GF-D8 (cell line): ENCODE measurements around the gene XYLT1.

ENCODE experiments used
- DNase-seq: peaks from one replicate; lab custom pipeline; 2025; lab: John Stamatoyannopoulos, UW

The XYLT1 gene

GRCh38 chr16:17098685-17099084 is 372.1 kb downstream of the XYLT1 start:
- DNase-seq = no peak

- DNase-seq = no peak
These were observed 386.6 kb downstream of the XYLT1 start for GRCh38 chr16:17084130-17084529.

- no peak for DNase-seq
These were observed 387.1 kb downstream of the XYLT1 start for GRCh38 chr16:17083628-17084027.

- no peak for DNase-seq
These were observed 388.5 kb downstream of the XYLT1 start for GRCh38 chr16:17082095-17082882.

GRCh38 chr16:17080105-17080504 is 390.7 kb downstream of the XYLT1 start:
- DNase-seq = no peak

GRCh38 chr16:17078931-17079631 is 391.7 kb downstream of the XYLT1 start:
- DNase-seq = no peak

- no peak for DNase-seq
These were observed 393.8 kb downstream of the XYLT1 start for GRCh38 chr16:17076818-17077498.

- DNase-seq = no peak
These were observed 394.5 kb downstream of the XYLT1 start for GRCh38 chr16:17076092-17076754.

- DNase-seq = no peak
These were observed 398.7 kb downstream of the XYLT1 start for GRCh38 chr16:17072104-17072503.

GRCh38 chr16:17070882-17071592 is 399.7 kb downstream of the XYLT1 start:
- no peak for DNase-seq

- no peak for DNase-seq
These were observed 401.1 kb downstream of the XYLT1 start for GRCh38 chr16:17069681-17070080.

- no peak for DNase-seq
These were observed 402.2 kb downstream of the XYLT1 start for GRCh38 chr16:17068524-17068923.

GRCh38 chr16:17067882-17068281 is 402.9 kb downstream of the XYLT1 start:
- DNase-seq = no peak

- no peak for DNase-seq
These were observed 407.3 kb downstream of the XYLT1 start for GRCh38 chr16:17063201-17064139.

GRCh38 chr16:17062676-17063075 is 408.1 kb downstream of the XYLT1 start:
- no peak for DNase-seq

GRCh38 chr16:17061326-17061725 is 409.4 kb downstream of the XYLT1 start:
- DNase-seq = no peak

GRCh38 chr16:17058471-17058870 is 412.3 kb downstream of the XYLT1 start:
- DNase-seq = no peak

GRCh38 chr16:17056666-17057065 is 414.1 kb downstream of the XYLT1 start:
- DNase-seq = no peak

GRCh38 chr16:17053536-17054160 is 417.1 kb downstream of the XYLT1 start:
- DNase-seq = no peak
